NCI-H526 (cell line): ENCODE data around the gene CD7.

Experiments
- DNase-seq, 2 experiments: peaks; one replicate each; lab custom pipeline; 2025; lab: John Stamatoyannopoulos, UW

CD7 gene

GRCh38 chr17:82346342-82347300 lies 29.2 kb upstream of the CD7 start:
- DNase-seq: no peak

GRCh38 chr17:82345151-82345976 lies 28.0 kb upstream of the CD7 start:
- no peak for DNase-seq

GRCh38 chr17:82344175-82344907 lies 26.9 kb upstream of the CD7 start:
- DNase-seq: no peak

GRCh38 chr17:82343560-82343959 lies 26.2 kb upstream of the CD7 start:
- peak in 1 of 2 experiments; percentile 26 for DNase-seq

- DNase-seq: no peak
These were observed 25.1 kb upstream of the CD7 start for GRCh38 chr17:82342361-82343079.

- DNase-seq: no peak
These were observed 22.5 kb upstream of the CD7 start for GRCh38 chr17:82339634-82340580.

GRCh38 chr17:82338858-82339633 lies 21.6 kb upstream of the CD7 start:
- DNase-seq: peak; percentile 18 to 42

- no peak for DNase-seq
These were observed 17.4 kb upstream of the CD7 start for GRCh38 chr17:82334622-82335394.

- DNase-seq: no peak
These were observed 16.8 kb upstream of the CD7 start for GRCh38 chr17:82334204-82334621.

GRCh38 chr17:82333279-82334171 lies 16.1 kb upstream of the CD7 start, which contains the start of gene SECTM1:
SECTM1 (minus strand) TSS chr17:82333766; CDS start chr17:82327240, 6,526 bp downstream.
- DNase-seq: peak in 1 of 2 experiments; percentile 49

GRCh38 chr17:82332669-82333278 lies 15.4 kb upstream of the CD7 start:
- peak in 1 of 2 experiments; percentile 56 for DNase-seq

- DNase-seq: no peak
These were observed 14.0 kb upstream of the CD7 start for GRCh38 chr17:82331345-82331939.

- peak; percentile 31 to 73 for DNase-seq
These were observed 13.2 kb upstream of the CD7 start for GRCh38 chr17:82330322-82331239.

GRCh38 chr17:82329683-82330321 lies 12.4 kb upstream of the CD7 start:
- no peak for DNase-seq

- no peak for DNase-seq
These were observed 11.6 kb upstream of the CD7 start for GRCh38 chr17:82328994-82329507.
